RPMI7951 (cell line): ENCODE data around the gene FBXW5. TPM values are rescaled to one million over a fixed set of nuclear protein-coding genes. Genes with fewer than 3 reads are reported as not detected.

Source experiments
- DNase-seq: peaks from one replicate; pipeline ENCODE4 v3.0.0-alpha.2; 2012; ENCODE audit warnings: low read depth
- total RNA-seq: library from RNA; depleted of rRNA; stranded (reverse); fragments of >200 nt; shearing (Covaris generic); gene quantifications from 2 replicates; pipeline ENCODE4 v1.2.3, GENCODE V29; 2014

Gene FBXW5
- total RNA-seq, 1 experiment from 2014 or later = 48.7 TPM

DNA sequence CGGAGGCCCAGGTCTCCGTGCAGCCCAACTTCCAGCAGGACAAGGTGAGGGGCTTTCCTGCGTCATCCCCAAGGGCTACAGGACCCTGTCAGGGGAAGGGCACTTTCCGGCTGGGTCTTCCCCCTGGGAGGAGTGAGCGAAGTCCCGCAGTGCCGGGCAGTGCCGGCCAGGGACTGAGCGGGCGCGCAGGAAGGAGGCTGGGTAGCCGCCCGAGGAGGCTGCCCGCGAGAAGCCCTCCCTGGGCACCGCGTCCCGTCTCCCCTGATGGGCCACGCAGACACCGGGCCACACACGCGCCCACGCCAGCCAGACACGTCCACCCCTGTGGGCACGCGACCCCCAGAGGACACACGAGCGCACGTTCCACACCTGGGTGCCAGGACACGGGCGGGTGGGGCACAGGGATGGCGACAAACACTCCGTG is 33.1 kb upstream of the FBXW5 start:
- DNase-seq = no peak

DNA sequence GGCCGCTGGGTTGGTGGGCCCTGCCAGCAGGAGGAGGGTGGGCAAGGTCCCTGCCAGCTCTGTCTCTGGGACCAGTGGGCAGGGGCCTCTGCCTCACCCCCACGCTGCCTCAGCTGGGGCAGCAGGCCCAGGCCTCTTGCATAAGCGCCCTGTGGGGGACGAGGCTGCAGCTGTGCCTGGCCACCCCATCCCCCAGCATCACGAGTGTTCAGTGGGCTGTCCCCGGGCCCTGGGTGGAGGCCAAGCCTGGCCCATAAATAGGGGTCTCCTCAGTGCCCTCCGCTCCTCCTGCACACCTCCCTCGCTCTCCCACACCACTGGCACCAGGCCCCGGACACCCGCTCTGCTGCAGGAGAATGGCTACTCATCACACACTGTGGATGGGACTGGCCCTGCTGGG is 32.7 kb upstream of the FBXW5 start, which contains the start of gene PTGDS:
TSS of gene PTGDS (plus strand) at position 282 of the 400 bp plus-strand sequence. CDS start at position 357, 75 bp downstream.
- no peak for DNase-seq

DNA sequence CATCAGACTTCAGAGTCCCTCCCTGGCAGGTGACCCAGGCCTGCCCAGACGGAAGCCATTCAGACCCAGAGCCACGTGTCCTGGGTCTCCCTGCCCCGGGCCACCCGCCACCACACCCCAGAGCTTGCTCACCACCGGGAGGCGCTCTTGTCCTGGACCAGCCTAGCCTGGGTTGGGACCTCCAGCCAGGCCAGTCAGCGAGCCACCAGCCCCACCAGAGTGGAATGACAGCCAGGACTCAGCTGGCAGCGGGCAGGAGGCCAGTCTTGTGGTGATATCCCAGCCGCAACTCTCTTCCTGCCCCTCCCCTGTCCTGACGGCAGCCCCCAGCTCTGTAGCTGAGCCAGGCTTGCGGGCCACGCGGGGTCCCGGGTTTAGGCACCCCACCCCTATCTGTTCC is 31.1 kb upstream of the FBXW5 start:
- DNase-seq = peak; percentile 65

DNA sequence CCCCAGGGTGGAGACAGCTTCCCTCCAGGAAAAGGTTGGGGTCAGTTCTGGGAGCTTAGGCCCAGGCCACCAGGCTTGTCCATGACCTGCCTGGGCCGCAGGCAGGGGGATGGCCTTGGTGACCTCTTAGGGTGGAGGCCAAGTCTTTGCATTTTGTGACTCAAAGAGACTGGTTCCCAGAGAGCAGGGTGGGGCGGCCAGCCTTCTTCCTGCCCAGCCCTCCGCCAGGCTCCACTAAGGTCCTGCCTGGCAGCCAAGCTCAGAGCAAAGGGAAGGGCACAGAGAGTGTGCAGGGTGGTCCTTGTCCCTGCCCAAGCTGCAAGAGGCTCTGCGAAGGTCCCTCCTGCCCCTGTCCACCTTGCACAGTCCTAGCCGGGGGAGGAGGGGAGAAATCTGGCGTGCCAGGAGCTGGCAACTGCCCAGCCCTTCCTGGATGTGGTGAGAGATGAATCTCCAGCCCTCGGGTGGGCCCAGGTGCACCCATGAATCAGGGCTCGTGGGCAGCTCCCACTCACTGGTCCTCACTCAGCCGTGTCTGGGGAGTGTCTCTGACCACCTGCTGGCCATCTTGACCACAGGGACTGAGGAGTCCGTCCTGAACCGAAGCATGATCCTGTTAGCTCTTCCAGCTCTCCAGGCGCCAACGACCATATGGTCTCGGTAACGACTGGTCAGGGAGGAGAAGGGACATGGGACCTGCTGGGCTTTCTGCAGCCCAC is 30.4 kb upstream of the FBXW5 start:
- peak; percentile 68 for DNase-seq

DNA sequence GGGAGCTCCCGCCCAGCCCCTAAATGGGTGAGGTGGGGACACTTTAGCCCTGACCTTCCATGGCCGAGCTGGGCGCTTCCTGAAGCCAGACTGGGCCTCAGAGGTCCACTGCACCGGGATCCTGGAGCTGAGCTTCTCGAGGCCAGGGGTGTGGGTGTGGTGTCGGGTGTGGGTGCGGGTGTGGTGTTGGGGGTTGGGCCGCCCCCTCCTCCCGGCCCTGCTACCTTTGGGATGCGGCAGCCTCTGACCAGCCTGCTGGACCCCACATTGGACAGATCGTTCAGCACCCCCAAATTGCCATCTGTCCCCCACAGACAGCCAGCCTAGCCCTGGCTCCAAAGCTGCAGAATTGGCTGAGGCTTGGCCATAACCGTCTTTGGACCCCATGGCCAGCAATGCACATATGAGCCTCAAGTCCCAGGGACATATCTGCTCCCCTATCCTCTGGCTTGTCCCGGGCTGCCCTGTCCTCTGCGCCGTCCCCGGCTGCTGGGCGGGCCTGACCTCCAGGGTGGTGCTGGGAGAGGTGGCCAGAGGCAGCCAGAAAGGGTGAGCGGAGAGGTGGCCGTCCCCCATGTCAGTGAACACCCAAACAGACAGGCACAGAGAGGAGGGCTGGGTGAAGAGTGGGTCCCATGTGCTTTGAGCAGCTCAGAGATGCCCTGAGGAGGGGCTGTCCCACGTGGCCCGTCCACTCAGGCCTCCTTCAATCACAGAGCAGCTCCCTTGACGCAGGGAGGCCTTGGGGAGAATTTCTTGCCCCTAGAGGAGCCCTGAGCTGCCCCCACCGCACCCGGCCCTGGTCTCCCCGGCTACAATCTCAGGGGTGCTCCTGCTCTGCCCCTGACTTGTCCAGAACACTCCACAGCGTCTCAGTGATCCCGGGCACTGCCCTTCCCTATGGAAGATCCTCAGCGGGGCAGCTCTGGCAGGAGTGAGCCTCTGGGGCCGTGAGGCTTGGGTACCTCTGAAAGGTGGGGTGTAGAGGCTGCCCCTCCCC is 29.4 kb upstream of the FBXW5 start:
- no peak for DNase-seq

DNA sequence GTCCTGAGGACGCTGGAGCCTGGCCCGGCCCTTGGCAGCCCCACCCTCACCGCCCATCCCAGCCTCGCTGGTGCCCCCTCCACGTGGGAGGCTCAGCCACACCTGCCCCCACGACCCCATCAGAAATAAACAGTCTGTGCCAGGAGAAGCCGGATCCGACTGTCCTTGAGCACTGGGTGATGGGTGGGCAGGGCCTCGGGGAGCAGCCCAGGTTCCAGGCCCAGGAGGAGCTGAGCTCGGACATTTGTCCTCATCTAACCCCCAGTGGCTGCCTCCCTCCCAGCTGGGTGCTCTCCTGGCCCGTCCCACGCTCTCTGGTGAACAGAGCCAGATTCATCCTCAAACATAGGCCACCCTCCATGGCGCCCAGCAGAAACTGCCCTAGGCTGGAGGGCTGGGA is 28.2 kb upstream of the FBXW5 start:
- DNase-seq = no peak

DNA sequence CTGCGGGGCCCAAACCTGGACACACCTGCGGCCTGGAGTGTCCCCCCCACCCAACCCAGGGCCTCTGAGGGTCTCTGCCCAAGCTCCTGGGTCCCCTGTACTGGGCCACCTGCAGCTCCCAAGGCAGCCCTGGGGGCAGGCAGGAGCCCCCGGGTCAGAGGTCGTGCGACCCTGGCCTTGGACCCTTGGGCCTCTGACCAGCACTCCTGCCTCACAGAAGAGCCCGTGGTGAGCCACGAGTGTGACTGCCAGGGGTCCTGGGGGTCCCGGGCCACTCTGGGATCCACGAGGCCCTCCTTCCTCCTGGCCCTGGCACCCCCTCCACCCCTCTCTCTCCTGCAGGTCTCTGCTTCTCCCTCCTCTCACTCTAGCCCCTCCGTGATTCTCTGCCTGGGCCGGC is 27.8 kb upstream of the FBXW5 start:
- DNase-seq = no peak

DNA sequence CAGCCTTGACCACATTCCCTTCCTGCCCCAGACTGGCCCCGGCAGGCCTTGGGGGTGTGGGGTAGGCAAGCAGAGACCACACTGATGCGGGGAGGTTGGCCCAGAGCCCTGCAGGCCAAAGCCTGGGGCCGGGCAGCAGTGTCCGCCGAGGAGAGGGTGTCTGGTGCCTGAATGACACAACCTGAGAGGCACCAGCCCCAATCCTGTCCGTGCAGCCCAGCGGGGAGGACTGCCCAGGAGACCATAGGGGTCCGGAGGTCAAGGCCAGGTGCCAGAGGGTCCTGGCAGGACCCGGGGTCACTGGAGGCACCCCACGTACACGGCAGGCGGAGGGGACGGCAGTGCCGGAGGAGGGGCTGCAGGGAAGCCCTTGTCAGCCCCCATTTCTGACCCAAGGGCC is 27.2 kb upstream of the FBXW5 start:
- no peak for DNase-seq

DNA sequence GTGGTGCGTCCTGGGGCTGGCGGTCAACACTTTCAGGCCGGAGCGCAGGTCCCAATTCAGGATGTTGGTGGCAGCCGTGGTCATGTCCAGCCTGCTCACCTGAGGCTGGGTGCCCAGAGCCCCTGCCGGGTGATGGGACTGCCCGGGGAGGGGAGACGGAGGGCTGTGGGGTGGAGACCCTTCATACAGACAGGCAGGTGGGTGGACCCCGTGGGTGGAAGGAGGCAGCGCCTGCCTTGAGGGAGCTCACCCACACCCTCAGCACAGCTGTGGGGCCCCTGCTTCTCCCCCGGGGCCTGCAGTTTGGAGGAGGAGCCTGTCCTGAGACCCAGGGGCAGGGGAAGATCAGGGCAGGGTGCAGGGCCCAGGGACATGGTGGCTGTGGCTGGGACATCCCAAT is 25.8 kb upstream of the FBXW5 start:
- DNase-seq = no peak

DNA sequence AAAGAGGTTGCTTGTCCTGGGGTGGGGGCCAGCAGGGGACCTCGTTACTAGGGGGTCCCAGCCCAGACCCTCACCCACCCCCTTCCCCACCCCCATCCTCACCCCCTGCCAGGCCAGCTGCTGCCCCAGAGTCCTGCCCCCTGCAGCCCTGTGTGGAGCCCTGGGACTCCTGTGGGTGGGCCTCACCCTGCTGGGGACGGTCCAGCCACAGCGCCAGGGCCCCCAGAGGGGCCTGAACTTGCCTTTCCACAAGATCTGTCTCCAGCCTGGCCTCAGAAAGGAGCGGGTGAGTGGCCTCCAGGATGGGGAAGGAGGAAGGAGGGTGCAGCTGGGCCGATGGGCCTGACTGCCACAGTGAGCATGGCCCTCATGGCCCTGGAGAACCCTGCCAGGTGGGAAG is 25.2 kb upstream of the FBXW5 start:
- no peak for DNase-seq

DNA sequence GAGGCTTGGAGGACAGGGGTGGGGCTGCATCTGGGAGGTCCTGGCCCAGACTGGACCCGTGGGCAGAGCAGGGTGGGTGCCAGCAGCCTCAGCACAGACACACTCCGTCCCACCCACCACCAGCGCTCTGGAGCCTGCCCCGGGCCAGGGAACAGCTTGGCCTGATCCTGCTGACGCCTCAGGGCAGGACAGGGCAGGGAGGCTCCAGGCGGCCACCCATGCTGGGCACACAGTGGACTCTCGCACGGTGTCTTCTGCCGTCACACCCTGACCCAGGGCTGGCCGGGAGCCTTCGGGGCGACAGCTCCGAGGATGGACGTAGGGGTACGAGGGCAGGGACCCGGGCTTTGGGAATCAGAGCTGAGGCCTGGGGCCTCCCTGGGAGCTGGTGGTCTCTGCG is 24.6 kb upstream of the FBXW5 start:
- DNase-seq = no peak

DNA sequence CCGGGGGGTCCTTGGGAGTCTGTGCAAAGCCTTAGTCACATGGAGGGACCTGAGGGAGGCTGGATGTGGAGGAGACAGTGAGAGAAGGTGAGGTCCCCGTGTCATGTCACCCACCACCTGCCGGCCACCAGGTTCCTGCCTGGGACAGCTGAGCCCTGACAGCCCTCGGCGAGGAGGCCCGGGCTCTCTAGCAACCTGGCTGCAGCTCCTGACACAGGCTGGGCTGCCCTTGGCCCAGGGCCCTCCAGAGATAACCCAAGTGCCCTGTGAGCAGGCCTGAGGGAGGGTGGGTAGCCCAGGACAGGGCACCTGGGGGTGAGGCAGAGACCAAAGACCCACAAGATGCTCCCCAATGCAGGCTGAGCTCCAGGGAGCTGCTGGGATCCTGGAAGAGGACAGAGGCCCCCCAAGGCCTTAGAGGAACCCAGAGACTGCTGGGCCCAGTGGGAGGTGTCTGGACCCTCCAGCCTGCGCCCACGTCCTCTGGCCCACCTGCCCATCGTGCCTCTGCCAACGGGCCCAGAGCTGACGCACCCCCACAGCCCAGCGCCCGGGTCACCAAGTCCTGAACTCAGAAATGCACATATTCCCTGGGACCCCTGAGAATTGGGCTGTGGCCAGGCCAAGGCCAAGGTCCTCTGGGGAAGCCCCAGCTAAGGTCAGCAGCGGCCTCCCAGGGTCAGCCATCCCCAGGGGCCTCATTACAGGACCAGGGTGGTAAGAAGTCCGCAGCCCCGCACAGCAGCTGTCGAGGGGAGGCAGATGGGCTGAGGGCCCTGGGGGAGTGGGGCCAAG is 24.0 kb upstream of the FBXW5 start:
- DNase-seq = no peak

DNA sequence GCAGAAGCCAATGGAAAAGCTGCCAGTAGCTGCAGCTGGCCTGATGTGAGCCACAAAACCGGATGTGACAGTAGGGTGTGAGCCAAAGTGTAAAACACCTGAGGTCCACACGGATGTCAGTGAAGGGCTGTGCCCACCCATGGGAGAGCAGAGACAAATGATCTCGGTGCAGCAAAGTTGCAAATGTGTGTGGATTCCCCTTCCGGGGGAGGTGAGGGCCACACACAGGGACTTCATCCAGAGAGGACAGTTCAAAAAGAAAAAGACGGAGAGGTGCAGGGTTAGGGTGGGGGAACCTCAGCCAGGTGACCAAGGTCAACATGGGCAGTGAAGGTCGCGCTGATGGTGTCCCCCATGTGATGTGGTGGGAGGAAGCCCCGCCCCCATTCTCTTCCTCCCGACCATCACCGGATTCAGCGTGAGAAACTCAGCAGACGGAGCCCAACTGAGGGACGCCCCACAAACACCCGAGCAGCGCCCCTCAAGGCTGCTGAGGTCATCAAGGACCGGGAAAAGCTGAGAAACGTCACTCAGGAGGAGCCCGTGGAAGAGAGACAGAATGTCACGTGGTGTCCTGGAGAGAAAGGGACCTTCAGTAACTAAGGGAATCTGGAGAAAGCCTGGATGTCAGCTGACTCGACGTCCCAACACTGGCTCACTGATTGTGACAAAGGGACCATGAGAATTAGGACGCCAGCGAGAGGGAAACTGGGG is 21.4 kb upstream of the FBXW5 start:
- DNase-seq = no peak

DNA sequence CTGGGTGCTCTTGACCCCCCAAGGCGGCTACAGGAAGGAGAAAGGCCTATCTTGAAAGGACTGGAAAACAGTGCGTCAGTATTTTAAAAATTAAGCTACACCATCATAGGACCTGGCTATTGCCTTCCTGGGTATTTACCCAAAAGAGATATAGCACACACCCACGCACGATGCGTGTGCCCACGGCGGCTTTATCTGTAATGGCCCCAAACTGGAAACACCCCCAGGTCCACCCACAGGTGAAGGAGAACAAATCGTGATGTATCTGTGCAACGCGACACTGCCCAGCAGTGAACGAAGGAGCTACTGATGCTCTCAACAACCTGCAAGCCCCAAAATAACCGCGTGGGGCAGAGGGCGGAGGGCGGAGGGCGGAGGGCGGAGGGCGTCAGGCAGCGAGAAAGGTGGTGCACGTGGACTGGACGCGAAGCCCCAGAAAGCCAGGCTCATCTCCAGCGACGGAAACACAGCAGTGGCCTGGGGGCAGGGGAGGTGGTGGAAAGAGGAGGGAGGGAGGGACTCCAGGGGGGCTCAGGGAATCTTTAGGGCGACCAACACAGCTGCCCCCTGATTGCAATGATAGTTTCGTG is 20.4 kb upstream of the FBXW5 start:
- DNase-seq = no peak

DNA sequence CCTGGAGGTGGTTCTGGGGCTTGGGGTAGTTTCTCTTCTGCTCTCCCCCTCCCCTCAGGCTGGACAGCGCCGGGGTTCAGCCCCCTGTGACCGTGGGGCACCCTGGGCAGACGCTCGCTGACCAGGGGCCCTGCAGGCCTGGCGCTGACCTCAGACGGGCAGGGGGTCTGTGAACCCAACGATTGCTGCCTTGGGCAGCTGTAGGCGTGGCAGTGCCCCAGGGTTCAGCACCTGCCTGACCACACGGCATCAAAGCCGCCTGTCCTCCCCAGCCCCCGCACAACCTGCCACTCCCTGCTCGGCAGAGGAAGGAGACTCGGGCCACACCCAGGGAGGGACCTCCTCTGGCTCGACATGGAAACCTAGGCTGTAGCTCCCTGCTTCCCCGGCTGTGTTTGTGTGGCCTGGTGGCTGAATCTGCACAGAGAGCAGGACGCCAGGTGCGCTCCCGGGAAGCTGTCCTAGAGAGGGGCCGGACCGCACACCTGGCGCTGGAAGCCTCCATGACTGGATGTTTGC is 19.7 kb upstream of the FBXW5 start:
- no peak for DNase-seq

DNA sequence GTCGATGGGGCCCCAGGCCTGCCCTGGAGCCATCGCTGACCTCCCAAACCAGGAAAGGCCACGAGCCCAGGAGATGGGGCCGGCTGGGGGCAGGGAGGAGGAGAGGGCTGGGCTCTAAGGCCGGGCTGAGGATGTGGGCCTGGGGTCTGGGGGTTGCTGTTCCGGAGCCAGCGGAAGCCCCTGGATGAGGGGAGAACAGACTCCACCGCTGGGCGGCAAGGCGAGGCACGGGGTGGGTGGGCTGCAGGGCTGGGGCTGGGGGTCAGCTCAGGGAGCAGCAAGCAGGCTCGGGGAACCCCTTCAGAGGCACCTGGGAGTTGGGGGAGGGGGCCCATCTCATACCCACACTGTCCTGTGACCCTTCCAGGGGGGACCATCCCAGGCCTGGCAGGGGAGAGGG is 19.2 kb upstream of the FBXW5 start:
- no peak for DNase-seq

DNA sequence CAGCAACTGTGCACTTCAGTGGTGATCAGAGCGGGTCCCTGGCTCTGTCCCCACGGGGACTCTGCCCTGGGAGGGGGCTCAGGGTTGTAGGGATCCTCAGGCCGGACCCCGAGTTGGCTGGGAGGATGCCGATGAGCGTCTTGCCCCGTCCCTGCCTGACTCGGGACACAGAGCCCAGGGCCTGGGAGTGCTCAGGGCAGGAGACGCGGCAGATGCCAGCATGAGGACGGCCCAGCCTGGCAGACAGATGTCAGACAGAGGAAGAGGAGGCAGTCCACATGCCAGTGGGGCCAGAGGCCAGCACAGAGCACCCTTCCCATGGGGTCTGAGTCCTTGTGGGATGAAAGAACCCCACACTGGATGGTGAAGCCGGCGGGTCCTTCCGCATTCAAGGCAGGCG is 18.8 kb upstream of the FBXW5 start:
- no peak for DNase-seq

DNA sequence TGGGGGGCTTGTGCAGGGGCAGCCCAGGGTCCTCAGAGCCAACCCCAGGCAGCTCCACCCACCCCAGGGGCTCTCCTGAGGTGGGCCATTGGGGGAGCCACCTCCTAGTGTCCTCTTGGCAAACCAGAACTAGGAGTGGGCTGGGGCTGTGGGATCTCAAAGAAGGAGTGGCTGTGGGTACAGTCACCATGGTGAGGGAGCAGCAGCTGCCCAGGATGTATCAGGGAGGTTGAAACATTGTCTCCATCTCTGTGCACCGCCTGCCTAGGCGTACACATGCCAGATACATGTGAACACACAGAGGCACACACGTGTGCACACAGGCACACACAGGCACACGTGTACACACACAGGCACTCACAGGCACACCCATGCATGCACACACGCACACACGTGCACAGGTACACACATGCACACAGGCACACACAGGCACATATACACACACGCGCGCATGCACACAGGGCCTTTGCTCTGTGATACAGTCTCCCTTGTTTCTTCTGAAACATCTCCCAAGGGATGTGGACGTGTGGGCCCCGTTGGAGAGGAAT is 18.2 kb upstream of the FBXW5 start:
- DNase-seq = no peak

DNA sequence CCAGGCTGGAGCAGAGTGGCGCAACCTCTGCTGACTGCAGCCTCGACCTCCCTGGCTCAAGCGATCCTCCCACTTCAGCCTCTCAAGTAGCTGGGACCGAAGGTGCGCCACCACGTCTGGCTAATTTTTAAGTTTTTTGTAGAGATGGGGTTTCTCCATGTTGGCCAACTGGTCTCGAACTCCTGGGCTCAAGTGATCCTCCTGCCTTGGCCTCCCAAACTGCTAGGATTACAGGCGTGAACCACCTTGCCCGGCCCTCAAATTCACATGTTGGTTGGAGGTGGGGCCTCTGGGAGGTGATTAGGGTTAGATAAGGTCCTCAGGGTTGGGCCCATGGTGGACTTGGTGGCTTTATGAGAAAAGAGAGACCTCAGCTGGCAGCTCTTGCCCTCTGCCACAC is 17.6 kb upstream of the FBXW5 start:
- no peak for DNase-seq

DNA sequence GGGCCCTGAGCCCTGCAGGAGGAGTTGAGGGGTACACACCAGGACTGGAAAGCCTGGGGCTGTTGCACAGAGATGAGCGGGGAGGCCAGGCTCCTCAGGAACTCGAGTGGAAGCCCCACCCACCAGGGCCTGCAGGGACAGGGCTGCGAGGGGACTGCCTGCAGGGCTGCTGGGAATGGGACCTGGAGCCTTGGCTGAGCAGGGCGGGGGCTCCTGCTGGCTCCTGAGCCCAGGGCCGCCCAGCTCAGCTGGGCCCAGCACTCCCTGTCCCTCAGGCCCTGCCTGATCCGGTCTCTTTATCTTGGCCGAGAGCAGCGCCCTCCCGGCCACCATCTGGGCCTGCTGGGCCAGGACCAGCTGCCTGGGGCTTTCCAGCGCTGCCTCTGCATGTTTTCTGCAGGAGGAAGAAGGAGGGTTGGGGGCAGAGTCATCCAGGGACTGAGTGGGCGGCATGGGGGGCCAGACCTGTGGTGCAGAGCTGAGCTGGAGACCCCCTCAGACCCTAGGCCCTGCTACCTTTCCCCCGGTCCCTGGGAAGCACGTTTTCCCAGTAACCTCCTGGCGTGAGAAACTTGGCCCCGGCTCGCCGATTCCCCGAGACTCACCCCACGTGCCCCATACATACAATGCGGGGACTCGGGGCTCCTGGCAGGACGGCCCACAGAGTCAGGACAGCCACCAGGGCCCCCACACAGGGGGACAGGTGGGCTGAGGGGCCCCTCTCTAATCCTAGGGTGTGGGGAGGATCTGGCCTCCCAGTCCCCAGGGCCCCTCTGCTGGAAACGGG is 16.9 kb upstream of the FBXW5 start:
- no peak for DNase-seq
